GM21390 (cell line): ENCODE results near the gene MVD.

Experiments
- ATAC-seq: cut with Tn5 transposase; IDR thresholded peaks from one replicate; pipeline ENCODE4 v1.9.1; 2021; ENCODE audit not compliant: unreplicated experiment

MVD gene

GRCh38 chr16:88697831-88698615, 35.1 kb upstream of the MVD start:
- ATAC-seq = no peak

GRCh38 chr16:88697116-88697830, 34.4 kb upstream of the MVD start:
- no peak for ATAC-seq

GRCh38 chr16:88696441-88696840, 33.5 kb upstream of the MVD start:
- ATAC-seq = no peak

GRCh38 chr16:88695753-88696152, 32.9 kb upstream of the MVD start:
- no peak for ATAC-seq

GRCh38 chr16:88695218-88695617, 32.3 kb upstream of the MVD start:
- ATAC-seq = no peak

- ATAC-seq = no peak
Measured at GRCh38 chr16:88694221-88695087, 31.6 kb upstream of the MVD start.

- no peak for ATAC-seq
Measured at GRCh38 chr16:88693420-88694177, 30.7 kb upstream of the MVD start.

GRCh38 chr16:88692861-88693260, 30.0 kb upstream of the MVD start:
- no peak for ATAC-seq

- no peak for ATAC-seq
Measured at GRCh38 chr16:88691924-88692560, 29.2 kb upstream of the MVD start.

- ATAC-seq = no peak
Measured at GRCh38 chr16:88691129-88691813, 28.4 kb upstream of the MVD start.

- ATAC-seq = no peak
Measured at GRCh38 chr16:88690341-88691128, 27.6 kb upstream of the MVD start.

- ATAC-seq = no peak
Measured at GRCh38 chr16:88688013-88688778, 25.3 kb upstream of the MVD start.

- no peak for ATAC-seq
Measured at GRCh38 chr16:88687676-88688012, 24.8 kb upstream of the MVD start.

- ATAC-seq = no peak
Measured at GRCh38 chr16:88687254-88687576, 24.3 kb upstream of the MVD start.

- ATAC-seq = peak; percentile 68
Measured at GRCh38 chr16:88686439-88687253, 23.8 kb upstream of the MVD start, which contains the start of gene SNAI3. Gene SNAI3, minus strand, starts transcription at chr16:88686507. Its CDS starts 101 bp downstream, at chr16:88686406.

GRCh38 chr16:88686062-88686438, 23.2 kb upstream of the MVD start:
- ATAC-seq = peak; percentile 8
